NCI-H446 treated with DMSO at 0.1 percent for 48 hours (cell line): ENCODE data around the gene CARD10.
"Not testable (repeated sequence)": the region's sequence is repeated elsewhere in the genome, so short reads cannot be mapped to it uniquely, and the experiment has no call there.

ENCODE experiments used
- DNase-seq: peaks from one replicate; lab custom pipeline; 2025; lab: John Stamatoyannopoulos, UW

Gene CARD10

DNA sequence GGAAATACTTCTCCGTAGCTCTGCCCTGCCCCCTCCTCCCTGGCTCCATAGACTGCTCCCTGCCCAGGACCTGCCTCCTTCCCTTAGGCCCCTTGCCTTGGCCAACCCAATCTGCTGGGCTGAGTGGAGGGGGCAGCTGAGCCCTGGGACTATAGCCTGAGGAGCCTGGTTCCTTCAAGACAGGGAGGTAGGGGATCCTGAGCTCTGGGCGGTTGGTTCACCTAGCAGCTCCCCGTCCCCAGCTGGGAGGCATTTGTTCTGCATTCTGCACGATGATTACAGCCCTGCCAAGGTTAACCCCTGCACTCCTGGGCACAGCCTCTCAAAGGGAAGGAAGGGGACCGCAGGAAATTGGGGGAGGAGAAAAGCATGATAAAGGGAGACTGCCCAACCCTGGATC is 37.5 kb upstream of the CARD10 start:
- DNase-seq = no peak

- no peak for DNase-seq
These were observed 35.8 kb upstream of the CARD10 start for GRCh38 chr22:37555029-37555428.

DNA sequence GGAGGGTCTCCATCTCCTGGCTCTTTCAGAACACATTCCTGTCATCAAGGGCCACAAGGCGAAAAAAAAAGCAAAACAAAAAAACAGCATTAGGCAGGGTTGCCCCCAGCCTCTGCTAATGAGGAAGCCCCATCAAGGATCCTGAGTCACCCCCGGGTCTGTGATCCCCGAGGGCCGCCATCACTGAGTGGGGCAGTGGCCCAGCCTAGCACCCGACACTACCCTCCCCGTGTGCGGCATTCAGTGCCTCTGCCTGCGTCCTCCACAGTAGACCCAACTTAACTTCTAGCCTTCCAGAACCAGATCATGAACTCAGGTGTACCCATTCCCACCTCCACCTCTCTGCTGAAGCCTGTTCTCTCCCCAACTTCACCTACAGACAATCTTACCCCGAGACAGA is 34.5 kb upstream of the CARD10 start:
- no peak for DNase-seq

DNA sequence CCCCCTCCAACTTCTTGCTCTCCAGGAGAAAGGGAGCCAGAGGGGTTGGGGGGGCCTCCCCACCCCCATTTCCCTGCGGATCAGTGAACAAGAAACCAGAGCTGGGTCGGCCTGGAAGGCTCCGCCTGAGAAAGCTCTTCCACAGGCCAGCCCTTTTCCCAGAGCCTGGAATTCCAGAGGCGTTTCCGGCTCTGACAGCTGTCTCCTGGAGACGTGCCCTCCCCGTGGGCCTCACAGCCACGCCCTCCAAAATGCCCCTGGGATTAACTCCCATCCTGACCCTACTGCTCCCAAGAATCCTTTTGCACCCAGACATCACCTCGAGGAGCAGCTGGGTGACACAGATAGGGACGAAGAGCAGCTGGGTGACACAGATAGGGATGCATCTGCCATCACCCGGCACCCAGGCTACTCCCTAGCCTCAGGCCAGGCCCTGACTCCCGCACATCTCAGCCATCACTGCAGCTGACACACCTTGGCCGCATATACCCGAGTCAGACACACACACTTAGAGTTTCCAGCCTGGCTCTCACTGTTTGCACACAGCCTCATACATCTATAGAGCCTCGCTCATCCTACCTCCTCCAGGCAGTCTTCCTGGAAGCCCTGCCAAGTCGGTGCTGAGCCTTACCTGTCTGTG is 33.4 kb upstream of the CARD10 start:
- DNase-seq = no peak

GRCh38 chr22:37551981-37552380 is 32.8 kb upstream of the CARD10 start:
- DNase-seq = no peak

DNA sequence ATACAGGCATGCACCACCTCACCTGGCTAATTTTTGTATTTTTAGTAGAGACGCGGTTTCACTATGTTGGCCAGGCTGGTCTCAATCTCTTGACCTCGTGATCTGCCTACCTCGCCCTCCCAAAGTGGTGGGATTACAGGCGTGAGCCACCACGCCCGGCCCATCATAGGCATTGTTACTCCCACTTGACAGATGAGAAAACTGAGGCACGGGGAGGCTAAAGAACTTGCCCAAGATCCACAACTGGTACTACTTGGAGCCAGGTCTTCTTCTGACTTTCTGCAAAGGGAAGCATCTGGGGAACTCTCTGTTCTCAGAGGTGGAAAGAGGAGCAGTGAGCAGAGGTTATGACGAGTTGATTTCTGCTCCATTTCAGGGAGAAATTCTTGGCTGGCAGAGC is 31.7 kb upstream of the CARD10 start:
- DNase-seq = not testable (repeated sequence)

- DNase-seq = no peak
These were observed 30.5 kb upstream of the CARD10 start for GRCh38 chr22:37549704-37550059.

- DNase-seq = no peak
These were observed 28.1 kb upstream of the CARD10 start for GRCh38 chr22:37547251-37547741.

DNA sequence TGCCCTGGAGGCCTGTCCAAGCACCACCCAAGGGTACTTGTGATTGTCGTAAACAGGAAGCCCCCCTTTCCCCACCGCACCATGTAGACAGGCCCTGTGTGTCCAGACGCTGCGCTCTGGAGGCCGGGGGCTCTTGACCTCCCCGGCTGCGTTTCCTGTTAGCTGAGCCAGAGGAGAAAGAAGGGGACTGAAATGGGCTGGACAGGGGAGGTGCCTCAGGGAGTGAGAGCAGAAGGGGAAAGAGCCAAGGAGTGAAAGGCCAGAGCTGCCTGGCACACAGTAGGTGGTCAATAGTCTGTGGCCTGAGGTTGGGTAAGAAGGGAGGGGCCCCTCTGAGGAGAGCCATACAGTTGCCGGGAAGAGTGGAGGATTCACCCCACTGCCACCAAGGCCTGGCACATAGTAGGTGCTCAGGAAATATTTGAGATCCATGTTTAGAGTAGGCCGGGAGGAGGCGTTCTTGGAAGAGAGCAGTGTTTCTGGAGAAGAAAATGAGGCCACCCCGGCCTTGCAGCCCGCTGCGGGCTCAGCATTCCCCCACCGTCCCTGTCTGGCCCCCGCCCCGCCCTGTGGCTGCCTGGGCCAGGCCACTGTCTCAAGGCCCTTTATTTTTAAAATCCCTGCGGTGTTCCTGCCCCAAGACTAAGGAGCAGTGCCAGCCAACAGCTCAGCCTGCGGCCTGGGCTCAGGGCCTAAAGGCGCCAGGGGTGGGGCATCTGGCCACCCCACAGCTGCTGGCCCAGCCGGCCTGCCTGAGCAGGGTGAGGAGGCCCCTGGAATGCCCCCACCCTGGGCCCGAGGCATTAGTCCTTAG is 27.4 kb upstream of the CARD10 start:
- DNase-seq = no peak

DNA sequence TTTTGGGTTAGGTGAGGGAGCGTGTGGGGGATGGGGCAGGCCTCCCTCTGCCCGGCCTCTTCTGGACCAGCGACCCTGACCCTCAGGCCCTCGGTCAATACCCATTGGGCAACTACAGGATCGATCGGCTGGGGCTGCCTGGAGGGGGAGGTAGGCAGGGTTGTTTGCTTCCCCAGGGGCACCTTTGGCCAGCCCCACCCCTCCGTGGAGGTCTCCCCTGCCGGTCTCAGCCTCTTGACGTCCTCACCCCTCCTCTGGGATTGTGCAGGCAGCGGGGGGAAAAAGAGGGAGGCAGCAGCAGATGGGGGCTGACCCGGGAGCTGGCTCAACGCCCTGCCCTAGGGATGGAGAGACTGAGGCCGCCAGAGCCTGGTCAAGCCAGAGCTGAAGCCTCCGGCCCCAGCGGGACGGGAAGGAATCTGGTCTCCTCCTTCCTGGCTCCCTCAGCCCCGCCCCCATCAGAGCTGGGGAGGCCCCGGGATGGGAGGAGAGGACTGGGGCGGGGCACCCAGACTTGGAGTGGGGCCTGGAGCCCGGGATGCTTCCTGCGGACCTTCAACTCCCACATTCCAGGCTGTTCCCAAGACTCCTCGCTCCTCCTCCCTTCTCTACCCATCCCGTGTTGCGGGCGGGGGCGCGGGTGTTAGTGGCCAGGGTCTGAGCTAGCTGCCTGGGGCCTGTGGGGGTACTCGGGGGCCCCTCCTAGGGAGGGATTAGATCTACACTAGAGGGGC is 26.7 kb upstream of the CARD10 start:
- no peak for DNase-seq

DNA sequence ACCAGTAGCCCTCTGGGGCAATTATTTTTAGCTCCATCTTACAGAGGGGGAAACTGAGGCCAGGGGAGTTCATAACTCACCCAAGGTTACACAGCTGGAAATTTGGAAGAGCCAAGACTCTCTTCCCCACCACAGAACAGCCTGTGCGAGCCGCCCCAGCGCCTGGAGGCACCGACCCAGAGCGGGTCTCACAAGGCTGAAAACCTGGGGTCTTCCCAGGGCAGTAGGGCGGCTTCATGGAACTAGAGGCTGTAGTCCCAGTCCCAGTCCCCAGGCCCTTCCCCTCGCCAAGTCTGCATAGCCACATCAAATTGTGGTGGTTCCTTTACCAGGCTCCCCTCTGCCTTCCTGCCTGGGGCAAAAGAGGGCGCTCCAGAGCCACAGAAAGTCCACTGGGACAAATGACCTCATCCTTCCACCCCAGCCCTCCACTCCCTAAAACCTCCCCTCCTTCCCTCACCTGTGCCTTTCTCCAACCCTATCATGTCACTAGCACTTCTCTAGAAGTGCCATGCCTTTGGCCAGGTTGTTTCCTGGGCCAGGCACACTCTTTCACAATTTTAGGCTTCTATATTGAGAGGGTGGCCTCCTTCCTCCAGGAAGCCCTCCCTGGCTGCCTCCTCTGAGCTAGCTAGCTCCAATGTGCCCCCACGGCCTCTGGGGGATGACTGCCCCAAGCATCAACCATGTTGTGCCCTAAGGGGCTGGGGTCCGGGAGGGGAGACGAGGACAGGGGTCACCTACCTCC is 25.9 kb upstream of the CARD10 start:
- DNase-seq = no peak

DNA sequence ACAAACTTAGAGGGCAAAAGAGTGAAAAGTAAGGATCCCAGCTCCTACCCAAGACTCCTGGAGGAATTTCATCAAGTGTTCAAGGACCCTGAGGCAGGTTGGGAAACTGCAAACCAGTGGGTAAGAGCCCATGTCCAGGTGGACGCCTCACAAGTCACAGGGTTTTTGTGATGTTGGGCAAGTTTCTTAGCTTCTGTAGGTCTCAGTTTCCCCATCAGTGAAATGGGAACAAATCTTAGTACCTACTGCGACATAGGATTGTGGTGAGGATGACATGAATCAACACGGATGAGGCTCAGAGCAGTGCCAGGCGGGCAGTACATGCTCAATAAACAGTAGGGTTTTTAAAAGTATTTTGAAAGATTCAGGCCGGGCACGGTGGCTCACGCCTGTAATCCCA is 23.7 kb upstream of the CARD10 start:
- DNase-seq = no peak

DNA sequence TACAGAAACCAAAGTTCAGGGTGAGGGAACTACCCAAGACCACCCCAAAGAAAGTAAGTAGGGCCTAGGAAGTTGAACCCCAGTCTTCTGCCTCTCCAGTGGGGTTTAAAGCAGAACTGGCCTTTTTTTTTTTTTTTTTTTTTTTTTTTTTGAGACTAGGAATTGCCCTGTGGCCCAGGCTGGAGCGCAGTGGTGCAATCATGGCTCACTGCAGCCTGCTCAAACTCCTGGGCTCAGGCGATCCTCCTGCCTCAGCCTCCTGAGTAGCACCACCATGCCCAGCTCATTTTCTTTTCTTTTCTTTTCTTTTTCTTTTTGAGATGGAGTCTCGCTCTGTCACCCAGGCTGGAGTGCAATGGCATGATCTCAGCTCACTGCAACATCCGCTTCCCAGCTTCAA is 23.2 kb upstream of the CARD10 start:
- not testable (repeated sequence) for DNase-seq

GRCh38 chr22:37539790-37540189 is 20.6 kb upstream of the CARD10 start:
- not testable (repeated sequence) for DNase-seq

DNA sequence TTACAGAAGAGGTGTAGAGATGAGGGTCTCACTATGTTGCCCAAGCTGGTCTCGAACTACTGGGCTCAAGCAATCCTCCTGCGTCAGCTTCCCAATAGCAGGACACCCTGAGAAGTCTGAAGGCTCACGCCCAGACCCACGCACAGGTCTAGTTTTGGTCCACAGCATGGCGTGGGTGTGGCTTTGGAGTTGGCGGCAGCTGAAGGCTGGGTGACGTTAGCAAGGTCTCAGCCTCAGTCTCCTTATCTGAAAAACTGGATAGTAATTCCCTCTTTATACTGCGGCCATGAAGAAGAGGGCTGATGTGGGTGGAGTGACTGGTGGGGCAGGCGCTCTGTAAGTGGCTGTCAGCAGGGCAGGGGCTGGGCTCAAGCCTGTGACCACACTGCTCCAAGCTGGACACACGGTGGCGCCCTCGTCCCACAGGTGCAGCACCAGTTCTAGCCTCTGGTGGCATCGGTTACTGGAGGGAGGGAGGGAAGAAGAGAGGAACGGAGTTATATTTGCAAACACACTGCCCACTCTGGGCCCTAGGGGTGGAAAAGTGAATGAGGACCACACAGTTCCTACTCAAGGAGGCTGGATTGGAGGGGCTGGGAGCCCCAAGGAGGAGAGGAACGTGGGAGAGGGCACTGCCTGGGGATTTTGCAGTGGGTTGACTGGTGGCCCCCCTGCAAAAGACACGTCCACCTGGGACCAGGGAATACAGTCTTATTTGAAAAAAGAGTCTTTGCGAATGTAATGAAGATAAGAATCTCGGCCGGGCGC is 19.6 kb upstream of the CARD10 start:
- peak; percentile 46 for DNase-seq

GRCh38 chr22:37535159-37535558 is 15.9 kb upstream of the CARD10 start:
- DNase-seq = no peak

GRCh38 chr22:37534445-37534844 is 15.2 kb upstream of the CARD10 start:
- DNase-seq = no peak

GRCh38 chr22:37533995-37534394 is 14.8 kb upstream of the CARD10 start:
- DNase-seq = peak; percentile 30

DNA sequence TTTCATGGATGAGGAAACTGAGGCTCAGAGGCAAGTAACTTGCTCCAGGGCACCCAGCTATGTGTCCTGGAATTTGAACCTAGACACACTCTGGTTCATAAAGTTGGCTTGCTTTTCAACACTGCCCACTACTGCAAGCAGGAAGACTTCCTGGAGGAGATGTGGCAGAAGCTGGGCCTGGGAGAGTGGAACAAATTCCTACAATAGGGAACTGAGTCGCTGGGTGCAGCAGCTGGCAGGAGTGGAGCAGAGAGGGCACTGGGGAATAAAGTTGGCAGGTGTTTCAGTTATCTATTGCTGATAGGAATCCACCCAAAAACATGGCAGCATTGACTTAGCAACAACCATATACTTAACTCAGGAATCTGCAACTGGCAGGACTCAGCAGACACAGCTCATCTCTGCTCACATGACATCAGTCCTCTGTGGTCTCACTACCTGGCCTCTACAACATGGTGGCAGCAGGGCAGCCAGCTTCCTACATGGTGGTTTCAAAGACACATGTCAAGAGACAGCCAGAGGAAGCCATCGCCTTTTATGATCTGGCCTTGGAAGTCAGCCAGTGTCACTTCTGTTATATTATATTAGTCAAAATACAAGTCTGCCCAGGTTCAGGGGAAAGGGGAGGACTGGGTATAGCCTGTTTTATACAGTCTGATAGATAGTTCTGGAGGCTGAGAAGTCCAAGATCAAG is 10.6 kb upstream of the CARD10 start:
- no peak for DNase-seq

- not testable (repeated sequence) for DNase-seq
These were observed 8.7 kb upstream of the CARD10 start for GRCh38 chr22:37527952-37528351.
